HG03457 (cell line): ENCODE results near the gene LRCH3.
"Not testable (repeated sequence)": the region's sequence is repeated elsewhere in the genome, so short reads cannot be mapped to it uniquely, and the experiment has no call there.

Source experiments
- ATAC-seq: cut with Tn5 transposase; IDR thresholded peaks from one replicate; pipeline ENCODE4 v1.9.1; 2021; ENCODE audit warnings: moderate number of reproducible peaks; ENCODE audit not compliant: unreplicated experiment

Gene LRCH3

GRCh38 chr3:197881970-197882338 lies 90.9 kb downstream of the LRCH3 start:
- ATAC-seq: no peak

- ATAC-seq: no peak
These were observed 91.5 kb downstream of the LRCH3 start for GRCh38 chr3:197882586-197882985.

GRCh38 chr3:197883541-197883940 lies 92.5 kb downstream of the LRCH3 start:
- ATAC-seq: no peak

GRCh38 chr3:197884330-197884729 lies 93.3 kb downstream of the LRCH3 start:
- ATAC-seq: not testable (repeated sequence)

- not testable (repeated sequence) for ATAC-seq
These were observed 95.0 kb downstream of the LRCH3 start for GRCh38 chr3:197886052-197886451.

- not testable (repeated sequence) for ATAC-seq
These were observed 96.5 kb downstream of the LRCH3 start for GRCh38 chr3:197887430-197888053.

- ATAC-seq: no peak
These were observed 97.5 kb downstream of the LRCH3 start for GRCh38 chr3:197888511-197888910.

GRCh38 chr3:197889204-197889930 lies 98.3 kb downstream of the LRCH3 start:
- no peak for ATAC-seq

- no peak for ATAC-seq
These were observed 99.6 kb downstream of the LRCH3 start for GRCh38 chr3:197890693-197891092.

GRCh38 chr3:197892162-197892561 lies 101.1 kb downstream of the LRCH3 start:
- no peak for ATAC-seq

GRCh38 chr3:197896421-197896820 lies 105.4 kb downstream of the LRCH3 start:
- ATAC-seq: no peak

GRCh38 chr3:197899833-197900478 lies 108.9 kb downstream of the LRCH3 start:
- no peak for ATAC-seq

- ATAC-seq: no peak
These were observed 110.6 kb downstream of the LRCH3 start for GRCh38 chr3:197901626-197902025.

- peak; percentile 49 for ATAC-seq
These were observed 115.2 kb downstream of the LRCH3 start for GRCh38 chr3:197906023-197906849.

- ATAC-seq: no peak
These were observed 115.8 kb downstream of the LRCH3 start for GRCh38 chr3:197906850-197907187.

- no peak for ATAC-seq
These were observed 116.1 kb downstream of the LRCH3 start for GRCh38 chr3:197907196-197907595.

- not testable (repeated sequence) for ATAC-seq
These were observed 117.5 kb downstream of the LRCH3 start for GRCh38 chr3:197908550-197908949.

GRCh38 chr3:197908957-197909701 lies 118.1 kb downstream of the LRCH3 start:
- no peak for ATAC-seq

GRCh38 chr3:197912741-197913476 lies 121.9 kb downstream of the LRCH3 start:
- no peak for ATAC-seq
